Measurements from ENCODE around the gene PPP2R2B. TPM values are rescaled to one million over a fixed set of nuclear protein-coding genes. Genes with fewer than 3 reads are reported as not detected.

The PPP2R2B gene
- total and polyA plus RNA-seq, 2 donors (not counting 1 experiment from before 2014, with no cell fraction given) = 0.67 to 1.5 TPM

DNA sequence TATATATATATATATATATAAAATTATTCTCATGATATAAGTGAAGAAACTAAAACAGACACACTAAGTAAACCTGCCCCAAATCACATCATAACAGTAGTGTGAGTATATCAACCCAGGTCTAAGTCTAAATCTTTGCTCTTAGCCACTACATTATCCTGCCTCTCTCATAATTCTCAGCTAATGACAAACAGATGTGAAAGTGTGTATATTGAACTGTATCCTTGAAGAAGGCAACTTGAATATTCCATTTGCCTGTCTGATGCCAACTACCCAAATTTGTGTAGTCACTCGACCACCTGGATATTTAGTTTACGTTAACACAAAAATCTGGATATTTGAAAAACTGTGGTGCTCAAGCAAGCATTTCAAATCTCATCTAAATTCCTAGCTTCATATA is 97.4 kb downstream of the PPP2R2B start:
- no peak overlapping the region for H3K4me2 ChIP-seq (ENCODE audit: extremely low read depth, insufficient read depth, low read length)
- no peak overlapping the region for H3K4me3 ChIP-seq (replicated peaks in 1 of 4; ENCODE audit: control extremely low read depth in 1 of 4, insufficient read depth in 1 of 4, low read depth in 3 of 4, low read length in 4 of 4)
- no peaks in the 10 kb centered on the region for H3K27me3 ChIP-seq (ENCODE audit: control insufficient read depth, insufficient read depth, low read length)
- no peaks in the 10 kb centered on the region for H3K9me3 ChIP-seq (ENCODE audit: control insufficient read depth, insufficient read depth, low read depth, low read length)
- no peaks in the 10 kb centered on the region for H3K4me1 ChIP-seq (ENCODE audit: control insufficient read depth, extremely low read depth, insufficient read depth, low read length)
- no peak overlapping the region for H3K9ac ChIP-seq (ENCODE audit: insufficient read depth, low read length)
- H3K79me2 ChIP-seq (ENCODE audit: control insufficient read depth, insufficient read depth, low read length) = no peaks in the 10 kb centered on the region
- no peak for DNase-seq (ENCODE audit: low read depth in 2 of 2)
- H2AFZ ChIP-seq (ENCODE audit: low read length) = no peak overlapping the region
- no peak overlapping the region for H3K27ac ChIP-seq (ENCODE audit: insufficient read depth, low read length)
- H3K36me3 ChIP-seq (ENCODE audit: control insufficient read depth, insufficient read depth, low read length) = no peaks in the 10 kb centered on the region
- H4K20me1 ChIP-seq (ENCODE audit: control insufficient read depth, extremely low read depth, insufficient read depth, low read length) = no peaks in the 10 kb centered on the region
- TF ChIP-seq, protein P1, sequence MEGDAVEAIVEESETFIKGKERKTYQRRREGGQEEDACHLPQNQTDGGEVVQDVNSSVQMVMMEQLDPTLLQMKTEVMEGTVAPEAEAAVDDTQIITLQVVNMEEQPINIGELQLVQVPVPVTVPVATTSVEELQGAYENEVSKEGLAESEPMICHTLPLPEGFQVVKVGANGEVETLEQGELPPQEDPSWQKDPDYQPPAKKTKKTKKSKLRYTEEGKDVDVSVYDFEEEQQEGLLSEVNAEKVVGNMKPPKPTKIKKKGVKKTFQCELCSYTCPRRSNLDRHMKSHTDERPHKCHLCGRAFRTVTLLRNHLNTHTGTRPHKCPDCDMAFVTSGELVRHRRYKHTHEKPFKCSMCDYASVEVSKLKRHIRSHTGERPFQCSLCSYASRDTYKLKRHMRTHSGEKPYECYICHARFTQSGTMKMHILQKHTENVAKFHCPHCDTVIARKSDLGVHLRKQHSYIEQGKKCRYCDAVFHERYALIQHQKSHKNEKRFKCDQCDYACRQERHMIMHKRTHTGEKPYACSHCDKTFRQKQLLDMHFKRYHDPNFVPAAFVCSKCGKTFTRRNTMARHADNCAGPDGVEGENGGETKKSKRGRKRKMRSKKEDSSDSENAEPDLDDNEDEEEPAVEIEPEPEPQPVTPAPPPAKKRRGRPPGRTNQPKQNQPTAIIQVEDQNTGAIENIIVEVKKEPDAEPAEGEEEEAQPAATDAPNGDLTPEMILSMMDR (conservative IDR thresholded peaks at IDR 0.05 in 1 of 2, IDR thresholded peaks at IDR 0.05 in 1 of 2; ENCODE audit: low read depth in 1 of 2, low read length in 2 of 2) = no peak
- no peak for TF ChIP-seq EZH2 (IDR thresholded peaks at IDR 0.05; ENCODE audit: low read length, missing control alignments)

DNA sequence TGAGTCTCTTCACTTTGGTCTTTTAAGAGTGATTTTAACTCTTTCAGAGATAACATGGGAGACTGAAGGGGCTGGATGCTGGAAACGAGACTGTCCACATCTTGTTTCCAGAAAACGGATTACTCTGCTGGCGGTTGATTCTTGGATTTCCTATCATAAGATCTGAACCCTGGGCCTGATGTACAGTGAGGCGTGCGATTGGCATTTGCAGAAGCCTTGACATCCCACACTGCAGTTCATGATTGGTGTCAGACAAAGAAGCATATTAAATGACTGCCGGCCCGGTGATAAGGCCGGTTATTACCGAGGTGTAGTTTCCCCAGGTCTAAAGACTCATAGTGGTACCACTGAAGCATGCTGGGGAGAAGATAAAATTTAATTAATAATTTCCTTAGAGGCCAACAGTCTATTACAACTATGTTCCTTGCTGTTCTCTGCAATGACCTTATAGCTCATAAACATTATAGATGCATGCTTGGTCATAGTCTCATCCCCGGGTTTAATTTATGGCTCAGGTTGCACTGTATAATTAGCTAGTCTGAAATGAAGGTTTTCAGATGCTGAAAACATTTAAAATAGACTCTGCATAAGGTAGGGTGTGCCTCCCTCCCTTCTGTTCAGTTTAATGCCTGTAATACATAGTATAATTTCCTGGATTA is 99.2 kb downstream of the PPP2R2B start:
- H3K9ac ChIP-seq (ENCODE audit: insufficient read depth, low read length) = no peak overlapping the region
- DNase-seq (ENCODE audit: low read depth in 2 of 2) = no peak
- TF ChIP-seq, protein P1 (conservative IDR thresholded peaks at IDR 0.05 in 1 of 2, IDR thresholded peaks at IDR 0.05 in 1 of 2; ENCODE audit: low read depth in 1 of 2, low read length in 2 of 2) = no peak
- no peak for TF ChIP-seq EZH2 (IDR thresholded peaks at IDR 0.05; ENCODE audit: low read length, missing control alignments)
- no peaks in the 10 kb centered on the region for H3K9me3 ChIP-seq (ENCODE audit: control insufficient read depth, insufficient read depth, low read depth, low read length)
- H3K4me2 ChIP-seq (ENCODE audit: extremely low read depth, insufficient read depth, low read length) = no peak overlapping the region
- H3K36me3 ChIP-seq (ENCODE audit: control insufficient read depth, insufficient read depth, low read length) = no peaks in the 10 kb centered on the region
- H4K20me1 ChIP-seq (ENCODE audit: control insufficient read depth, extremely low read depth, insufficient read depth, low read length) = no peaks in the 10 kb centered on the region
- H3K27me3 ChIP-seq (ENCODE audit: control insufficient read depth, insufficient read depth, low read length) = no peaks in the 10 kb centered on the region
- H2AFZ ChIP-seq (ENCODE audit: low read length) = no peak overlapping the region
- H3K4me3 ChIP-seq (replicated peaks in 1 of 4; ENCODE audit: control extremely low read depth in 1 of 4, insufficient read depth in 1 of 4, low read depth in 3 of 4, low read length in 4 of 4) = no peak overlapping the region
- H3K4me1 ChIP-seq (ENCODE audit: control insufficient read depth, extremely low read depth, insufficient read depth, low read length) = no peaks in the 10 kb centered on the region
- no peaks in the 10 kb centered on the region for H3K79me2 ChIP-seq (ENCODE audit: control insufficient read depth, insufficient read depth, low read length)
- no peak overlapping the region for H3K27ac ChIP-seq (ENCODE audit: insufficient read depth, low read length)

DNA sequence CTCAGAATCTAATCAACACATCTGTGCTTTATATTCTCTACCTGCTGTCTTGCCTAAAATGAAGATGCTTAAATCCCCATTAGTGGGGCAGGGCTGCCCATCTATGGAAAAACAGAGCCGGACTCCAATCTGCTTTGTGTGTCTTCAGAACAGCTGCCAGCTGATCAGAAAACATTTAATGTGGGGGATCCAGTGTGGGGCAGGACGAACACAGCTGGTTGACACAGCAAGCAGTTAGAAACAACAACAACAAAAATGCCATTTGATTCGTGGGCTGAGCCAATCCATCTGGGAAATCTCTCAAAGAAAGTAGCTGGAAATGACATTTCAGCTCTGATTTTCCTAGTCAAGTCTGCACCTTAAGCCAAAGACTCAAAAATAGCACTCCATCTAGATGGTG is 99.8 kb downstream of the PPP2R2B start:
- no peaks in the 10 kb centered on the region for H3K27me3 ChIP-seq (ENCODE audit: control insufficient read depth, insufficient read depth, low read length)
- H4K20me1 ChIP-seq (ENCODE audit: control insufficient read depth, extremely low read depth, insufficient read depth, low read length) = no peaks in the 10 kb centered on the region
- DNase-seq (ENCODE audit: low read depth in 2 of 2) = no peak
- H3K36me3 ChIP-seq (ENCODE audit: control insufficient read depth, insufficient read depth, low read length) = no peaks in the 10 kb centered on the region
- TF ChIP-seq, protein P1 (conservative IDR thresholded peaks at IDR 0.05 in 1 of 2, IDR thresholded peaks at IDR 0.05 in 1 of 2; ENCODE audit: low read depth in 1 of 2, low read length in 2 of 2) = no peak
- no peak for TF ChIP-seq EZH2 (IDR thresholded peaks at IDR 0.05; ENCODE audit: low read length, missing control alignments)
- no peak overlapping the region for H3K27ac ChIP-seq (ENCODE audit: insufficient read depth, low read length)
- no peak overlapping the region for H3K4me2 ChIP-seq (ENCODE audit: extremely low read depth, insufficient read depth, low read length)
- no peaks in the 10 kb centered on the region for H3K4me1 ChIP-seq (ENCODE audit: control insufficient read depth, extremely low read depth, insufficient read depth, low read length)
- no peak overlapping the region for H3K9ac ChIP-seq (ENCODE audit: insufficient read depth, low read length)
- H3K4me3 ChIP-seq (replicated peaks in 1 of 4; ENCODE audit: control extremely low read depth in 1 of 4, insufficient read depth in 1 of 4, low read depth in 3 of 4, low read length in 4 of 4) = no peak overlapping the region
- no peaks in the 10 kb centered on the region for H3K79me2 ChIP-seq (ENCODE audit: control insufficient read depth, insufficient read depth, low read length)
- no peak overlapping the region for H2AFZ ChIP-seq (ENCODE audit: low read length)
- H3K9me3 ChIP-seq (ENCODE audit: control insufficient read depth, insufficient read depth, low read depth, low read length) = no peaks in the 10 kb centered on the region

All from fibroblast of lung (primary cell).